PC-9 (cell line): Measurements from ENCODE around the gene ATL2. TPM values are rescaled to one million over a fixed set of nuclear protein-coding genes. Genes with fewer than 3 reads are reported as not detected.

Experiments used
- BruUV-seq: library from RNA; stranded (reverse); fragments of 400-500 nt; replicated peaks from 2 replicates; lab custom pipeline; 2021; lab: Mats Ljungman, UMichigan
- CTCF ChIA-PET: fragments of 300-600 bp; sonication (Branson Sonifier 250); formaldehyde crosslinking; loops from one replicate; lab custom pipeline; 2022; ENCODE audit warnings: antibody characterized with exemption; lab: Charles Lee
- POLR2A ChIA-PET: fragments of 300-600 bp; sonication (Branson Sonifier 250); formaldehyde crosslinking; loops from one replicate; lab custom pipeline; 2022; ENCODE audit warnings: antibody characterized with exemption; ENCODE audit not compliant: unreplicated experiment; lab: Charles Lee
- DNase-seq, 2 experiments: peaks; one replicate each; pipeline versions ENCODE4 v3.0.0 to v3.0.0-alpha.2; 2015 to 2022; ENCODE audit warnings: mixed read lengths in 1 of 2
- H2AFZ ChIP-seq: fragments of 200-600 bp; sonication (generic); 2 replicates; pipeline ENCODE4 v1.8.1; 2017; ENCODE audit warnings: antibody characterized with exemption
- H3F3A ChIP-seq: fragments of 200-600 bp; sonication (generic); 2 replicates; pipeline ENCODE4 v1.8.1; 2017; ENCODE audit warnings: antibody characterized with exemption, mild to moderate bottlenecking, low read depth; ENCODE audit not compliant: insufficient read depth
- H3K27ac ChIP-seq: fragments of 200-600 bp; sonication (generic); 2 replicates; pipeline ENCODE4 v1.6.1; 2016; ENCODE audit warnings: mixed run types
- H3K27me3 ChIP-seq: fragments of 200-600 bp; sonication (generic); 2 replicates; pipeline ENCODE4 v1.6.1; 2016; ENCODE audit warnings: low read depth, mixed run types; ENCODE audit not compliant: insufficient read depth
- H3K36me3 ChIP-seq: fragments of 200-600 bp; sonication (generic); 2 replicates; pipeline ENCODE4 v1.6.1; 2016; ENCODE audit warnings: low read depth, mixed run types
- H3K4me1 ChIP-seq: fragments of 200-600 bp; sonication (generic); replicated peaks from 2 replicates; pipeline ENCODE4 v1.6.1; 2016; ENCODE audit warnings: mixed run types; ENCODE audit not compliant: insufficient read depth
- H3K4me2 ChIP-seq: fragments of 200-600 bp; sonication (generic); 2 replicates; pipeline ENCODE4 v1.6.1; 2017; ENCODE audit warnings: mixed run types
- H3K4me3 ChIP-seq: fragments of 200-600 bp; sonication (generic); 2 replicates; pipeline ENCODE4 v1.6.1; 2016; ENCODE audit warnings: mixed run types
- H3K79me2 ChIP-seq: fragments of 200-600 bp; sonication (generic); 2 replicates; pipeline ENCODE4 v1.6.1; 2017; ENCODE audit warnings: low read depth, mixed run types
- H3K9me2 ChIP-seq: fragments of 200-600 bp; sonication (generic); 2 replicates; pipeline ENCODE4 v1.8.1; 2017; ENCODE audit warnings: mild to moderate bottlenecking; ENCODE audit not compliant: insufficient read depth
- H3K9me3 ChIP-seq: fragments of 200-600 bp; sonication (generic); 2 replicates; pipeline ENCODE4 v1.8.1; 2016; ENCODE audit warnings: low read depth; ENCODE audit not compliant: insufficient read depth
- H4K20me1 ChIP-seq: fragments of 200-600 bp; sonication (generic); 2 replicates; pipeline ENCODE4 v1.8.1; 2017; ENCODE audit not compliant: insufficient read depth
- CTCF ChIP-seq: fragments of 200-600 bp; sonication (generic); conservative IDR thresholded peaks from 2 replicates; pipeline ENCODE4 v1.6.1; 2017; ENCODE audit warnings: mixed run types, antibody characterized with exemption, mild to moderate bottlenecking, moderate library complexity
- EZH2 ChIP-seq: fragments of 200-600 bp; sonication (generic); IDR thresholded peaks from 2 replicates; pipeline ENCODE4 v1.8.0; 2017; ENCODE audit warnings: antibody characterized with exemption, low read depth
- intact Hi-C: fragments of 100-400 bp; cut with micrococcal nuclease; formaldehyde crosslinking; loops from one replicate; pipeline ENCODE4 v1.10.0; 2022; ENCODE audit not compliant: unreplicated experiment
- total RNA-seq: library from RNA; stranded (reverse); gene quantifications from 2 replicates; pipeline ENCODE4 v1.2.3, GENCODE V29; 2021

The ATL2 gene
- total RNA-seq, 1 experiment from 2014 or later = 66.4 TPM

GRCh38 chr2:38251940-38252339, 125.1 kb downstream of the ATL2 start:
- intact Hi-C loops = no loop called here
- Histone ChIP-seq H3K9me2 (no peaks in the 10 kb centered on the region), H3K27ac (no peak overlapping the region), H3K27me3 (no peaks in the 10 kb centered on the region), H3K79me2 (no peaks in the 10 kb centered on the region), H2AFZ (no peak overlapping the region), H3K4me1 (no peaks in the 10 kb centered on the region), H3K4me3 (no peak overlapping the region), H3K9me3 (no peaks in the 10 kb centered on the region; the same call in 1 of the 2 replicates), H3K36me3 (no peaks in the 10 kb centered on the region), H3K4me2 (no peak overlapping the region), H3F3A (no peaks in the 10 kb centered on the region), H4K20me1 (no peaks in the 10 kb centered on the region)
- ChIA-PET POLR2A (no interaction called here), CTCF (interaction anchor here (0.7 kb wide), 1 partner anchor 412 kb away, joined by 15 read pairs; no protein-coding TSS in a partner anchor)
- TF ChIP-seq CTCF (no peak), EZH2 (no peak)
- no TSS peak for BruUV-seq
- DNase-seq = no peak

GRCh38 chr2:38248707-38249106, 128.4 kb downstream of the ATL2 start:
- no peak overlapping the region for H2AFZ ChIP-seq
- no peaks in the 10 kb centered on the region; the same call in 1 of the 2 replicates for H3K9me3 ChIP-seq
- H3K4me2 ChIP-seq = no peak overlapping the region
- BruUV-seq = no TSS peak
- peaks cover 19% of the 10 kb centered on the region for H3K4me1 ChIP-seq
- no peak for DNase-seq
- ChIA-PET POLR2A (no interaction called here), CTCF (no interaction called here)
- H3F3A ChIP-seq = peaks cover 18% of the 10 kb centered on the region; the same call in 1 of the 2 replicates
- H3K9me2 ChIP-seq = no peaks in the 10 kb centered on the region
- H3K27ac ChIP-seq = no peak overlapping the region
- H3K4me3 ChIP-seq = no peak overlapping the region
- H3K79me2 ChIP-seq = no peaks in the 10 kb centered on the region
- no peak for TF ChIP-seq CTCF
- no peak for TF ChIP-seq EZH2
- H4K20me1 ChIP-seq = no peaks in the 10 kb centered on the region
- no peaks in the 10 kb centered on the region for H3K36me3 ChIP-seq
- intact Hi-C loops = no loop called here
- no peaks in the 10 kb centered on the region for H3K27me3 ChIP-seq

GRCh38 chr2:38248255-38248654, 128.8 kb downstream of the ATL2 start:
- no peaks in the 10 kb centered on the region for H3K79me2 ChIP-seq
- H3K4me2 ChIP-seq = no peak overlapping the region
- H3K4me3 ChIP-seq = no peak overlapping the region
- intact Hi-C loops = no loop called here
- ChIA-PET CTCF (no interaction called here), POLR2A (no interaction called here)
- H3K27me3 ChIP-seq = no peaks in the 10 kb centered on the region
- peaks cover 19% of the 10 kb centered on the region for H3K4me1 ChIP-seq
- TF ChIP-seq EZH2 = no peak
- TF ChIP-seq CTCF = no peak
- no TSS peak for BruUV-seq
- H3K27ac ChIP-seq = no peak overlapping the region
- H2AFZ ChIP-seq = no peak overlapping the region
- no peaks in the 10 kb centered on the region for H3K36me3 ChIP-seq
- H4K20me1 ChIP-seq = no peaks in the 10 kb centered on the region
- H3K9me3 ChIP-seq = no peaks in the 10 kb centered on the region; the same call in 1 of the 2 replicates
- H3K9me2 ChIP-seq = no peaks in the 10 kb centered on the region
- DNase-seq = no peak
- peaks cover 18% of the 10 kb centered on the region; the same call in 1 of the 2 replicates for H3F3A ChIP-seq
